Tibial artery (tissue), 4 donors: Measurements from ENCODE around the gene GFRA3.

Source experiments
- DNase-seq, 2 donors: peaks; one replicate each; pipeline ENCODE4 v3.0.0-alpha.2; 2019
- H3K27ac ChIP-seq, 2 donors: fragments of 200-600 bp; sonication (generic) in 1 of 2; 1 replicate in 1 of 2; 2 replicates in 1 of 2; pipeline ENCODE4 v1.5.1; 2018 to 2019; ENCODE audit warnings: mild to moderate bottlenecking in 1 of 2
- H3K27me3 ChIP-seq, 2 donors: fragments of 200-600 bp; sonication (generic) in 1 of 2; one replicate each; pipeline versions ENCODE4 v1.5.1 to v1.6.0; 2016 to 2019
- H3K36me3 ChIP-seq, 3 donors: fragments of 200-600 bp; sonication (generic) in 2 of 3; one replicate each; pipeline ENCODE4 v1.5.1; 2016 to 2019; ENCODE audit warnings: mild to moderate bottlenecking in 2 of 3
- H3K4me1 ChIP-seq, 4 donors: fragments of 200-600 bp; sonication (generic) in 2 of 4; 1 replicate in 3 of 4; 2 replicates in 1 of 4; pipeline ENCODE4 v1.5.1; 2016 to 2019
- H3K4me3 ChIP-seq, 2 donors: fragments of 200-600 bp; sonication (generic) in 1 of 2; 1 replicate in 1 of 2; 2 replicates in 1 of 2; pipeline ENCODE4 v1.5.1; 2018 to 2019; ENCODE audit warnings: mild to moderate bottlenecking in 2 of 2
- H3K9me3 ChIP-seq, 3 donors: fragments of 200-600 bp; sonication (generic) in 1 of 3; one replicate each; pipeline ENCODE4 v1.5.1; 2016 to 2019
- intact Hi-C: fragments of 100-400 bp; cut with DNase I; formaldehyde crosslinking; loops from one replicate; pipeline ENCODE4 v1.15.0; 2023; ENCODE audit warnings: low total_unique reads
- TF ChIP-seq, protein P1 (sequence below), 2 experiments: fragments of 200-600 bp in 1 of 2; fragments of 450-650 bp in 1 of 2; IDR thresholded peaks; one replicate each; pipeline ENCODE4 v1.5.1; 2017 to 2019; ENCODE audit warnings: antibody characterized with exemption in 2 of 2, mild to moderate bottlenecking in 1 of 2, moderate library complexity in 1 of 2

Gene GFRA3

GRCh38 chr5:138226910-138227309 lies 47.5 kb downstream of the GFRA3 start:
- no peak overlapping the region for H3K4me3 ChIP-seq
- TF ChIP-seq, protein P1, sequence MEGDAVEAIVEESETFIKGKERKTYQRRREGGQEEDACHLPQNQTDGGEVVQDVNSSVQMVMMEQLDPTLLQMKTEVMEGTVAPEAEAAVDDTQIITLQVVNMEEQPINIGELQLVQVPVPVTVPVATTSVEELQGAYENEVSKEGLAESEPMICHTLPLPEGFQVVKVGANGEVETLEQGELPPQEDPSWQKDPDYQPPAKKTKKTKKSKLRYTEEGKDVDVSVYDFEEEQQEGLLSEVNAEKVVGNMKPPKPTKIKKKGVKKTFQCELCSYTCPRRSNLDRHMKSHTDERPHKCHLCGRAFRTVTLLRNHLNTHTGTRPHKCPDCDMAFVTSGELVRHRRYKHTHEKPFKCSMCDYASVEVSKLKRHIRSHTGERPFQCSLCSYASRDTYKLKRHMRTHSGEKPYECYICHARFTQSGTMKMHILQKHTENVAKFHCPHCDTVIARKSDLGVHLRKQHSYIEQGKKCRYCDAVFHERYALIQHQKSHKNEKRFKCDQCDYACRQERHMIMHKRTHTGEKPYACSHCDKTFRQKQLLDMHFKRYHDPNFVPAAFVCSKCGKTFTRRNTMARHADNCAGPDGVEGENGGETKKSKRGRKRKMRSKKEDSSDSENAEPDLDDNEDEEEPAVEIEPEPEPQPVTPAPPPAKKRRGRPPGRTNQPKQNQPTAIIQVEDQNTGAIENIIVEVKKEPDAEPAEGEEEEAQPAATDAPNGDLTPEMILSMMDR (IDR thresholded peaks at IDR 0.05) = no peak
- intact Hi-C loops = no loop called here
- peaks cover 0 to 20% (median 8%) of the 10 kb centered on the region in 4 donors for H3K4me1 ChIP-seq
- no peak for DNase-seq
- peaks cover 0 to 10% (median 0%) of the 10 kb centered on the region in 3 donors for H3K9me3 ChIP-seq
- no peaks in the 10 kb centered on the region for H3K36me3 ChIP-seq
- H3K27me3 ChIP-seq = no peaks in the 10 kb centered on the region
- H3K27ac ChIP-seq = no peak overlapping the region

GRCh38 chr5:138224712-138225111 lies 49.7 kb downstream of the GFRA3 start:
- no peaks in the 10 kb centered on the region for H3K36me3 ChIP-seq
- peaks cover 0 to 10% (median 0%) of the 10 kb centered on the region in 3 donors for H3K9me3 ChIP-seq
- DNase-seq = no peak
- H3K27ac ChIP-seq = no peak overlapping the region
- intact Hi-C loops = no loop called here
- TF ChIP-seq, protein P1 (IDR thresholded peaks at IDR 0.05) = no peak
- H3K27me3 ChIP-seq = no peaks in the 10 kb centered on the region
- H3K4me3 ChIP-seq = no peak overlapping the region
- H3K4me1 ChIP-seq = peaks cover 0 to 9% (median 1%) of the 10 kb centered on the region in 4 donors

DNA sequence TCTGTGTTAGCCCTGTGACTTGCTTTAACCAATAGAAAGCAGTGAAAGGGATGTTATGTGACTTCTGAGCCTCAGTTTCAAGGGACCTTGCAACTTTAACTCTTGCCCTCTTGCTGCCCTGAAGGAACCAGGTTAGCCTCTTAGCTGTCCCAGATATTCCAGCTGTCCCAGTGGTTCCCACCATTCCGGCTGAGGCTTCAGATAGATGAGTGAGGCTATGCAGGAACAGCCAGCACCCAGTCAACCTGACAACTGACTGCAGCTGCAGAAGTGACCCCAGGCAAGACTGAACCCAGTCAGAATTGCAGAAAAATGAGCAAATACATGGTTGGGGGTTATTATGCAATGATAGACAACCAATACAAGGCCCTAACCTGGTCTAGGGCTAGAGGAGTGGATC lies 50.9 kb downstream of the GFRA3 start:
- no peaks in the 10 kb centered on the region for H3K36me3 ChIP-seq
- no peak overlapping the region for H3K27ac ChIP-seq
- no peak for DNase-seq
- H3K9me3 ChIP-seq = peaks cover 0 to 10% (median 0%) of the 10 kb centered on the region in 3 donors
- H3K4me1 ChIP-seq = peaks cover 0 to 9% (median 1%) of the 10 kb centered on the region in 4 donors
- H3K4me3 ChIP-seq = no peak overlapping the region
- no peaks in the 10 kb centered on the region for H3K27me3 ChIP-seq
- intact Hi-C loops = no loop called here
- TF ChIP-seq, protein P1 (IDR thresholded peaks at IDR 0.05) = no peak

DNA sequence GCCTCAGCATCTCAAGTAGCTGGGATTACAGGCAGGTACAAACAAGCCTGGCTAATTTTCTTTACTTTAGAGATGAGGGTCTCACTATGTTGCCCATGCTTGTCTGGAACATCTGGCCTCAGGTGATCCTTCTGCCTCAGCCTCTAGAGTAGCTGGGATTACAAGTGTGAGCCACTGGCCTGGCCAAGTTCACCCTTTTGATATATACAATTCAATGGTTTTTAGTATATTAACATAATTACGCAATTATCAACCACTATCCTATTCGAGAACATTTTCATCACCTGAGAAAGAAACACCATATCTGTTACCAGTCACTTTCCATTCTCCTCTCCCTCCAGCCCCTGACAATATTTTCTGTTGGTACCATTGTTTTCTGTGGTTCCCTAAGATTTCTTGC lies 57.6 kb downstream of the GFRA3 start:
- Histone ChIP-seq H3K4me1 (peaks cover 0 to 15% (median 13%) of the 10 kb centered on the region in 4 donors), H3K9me3 (no peaks in the 10 kb centered on the region), H3K4me3 (no peak overlapping the region), H3K27ac (no peak overlapping the region), H3K27me3 (no peaks in the 10 kb centered on the region), H3K36me3 (no peaks in the 10 kb centered on the region)
- intact Hi-C loops = no loop called here
- DNase-seq = no peak
- TF ChIP-seq, protein P1 (IDR thresholded peaks at IDR 0.05) = no peak

- TF ChIP-seq, protein P1 (IDR thresholded peaks at IDR 0.05) = no peak
- H3K36me3 ChIP-seq = peaks cover 0 to 8% (median 0%) of the 10 kb centered on the region in 3 donors
- H3K4me1 ChIP-seq = peaks cover 0 to 32% (median 21%) of the 10 kb centered on the region in 4 donors
- intact Hi-C loops = no loop called here
- H3K9me3 ChIP-seq = no peaks in the 10 kb centered on the region
- H3K4me3 ChIP-seq = peak within 1 kb of the TSS; percentile 95
- peak within 1 kb of the TSS; percentile 84 to 86 for H3K27ac ChIP-seq
- peak; percentile 95 to 96 for DNase-seq
- no peaks in the 10 kb centered on the region for H3K27me3 ChIP-seq
These were observed 61.0 kb downstream of the GFRA3 start, which contains the start of gene CDC23 for GRCh38 chr5:138213161-138214029. TSS of gene CDC23 (minus strand) at chr5:138213323. CDS start at chr5:138213312, 11 bp downstream.
